HUES6 (cell line): ENCODE results near the gene HIVEP3.

Source experiments
- H3K27ac ChIP-seq: 2 replicates; pipeline ENCODE4 v1.7.0; 2013; ENCODE audit warnings: low read depth, mild to moderate bottlenecking, low read length, inconsistent platforms
- H3K27me3 ChIP-seq: 2 replicates; pipeline ENCODE4 v1.6.1; 2013; ENCODE audit warnings: low read length; ENCODE audit not compliant: control insufficient read depth, insufficient read depth
- H3K36me3 ChIP-seq: 2 replicates; pipeline ENCODE4 v1.6.1; 2013; ENCODE audit warnings: low read length; ENCODE audit not compliant: control insufficient read depth, insufficient read depth
- H3K4me1 ChIP-seq: 2 replicates; pipeline ENCODE4 v1.6.1; 2013; ENCODE audit warnings: low read length; ENCODE audit not compliant: control insufficient read depth, insufficient read depth
- H3K4me3 ChIP-seq: 2 replicates; pipeline ENCODE4 v1.5.1; 2013; ENCODE audit warnings: low read depth, low read length
- H3K9ac ChIP-seq: one replicate; pipeline ENCODE4 v1.6.1; 2013; ENCODE audit warnings: mild to moderate bottlenecking, low read length
- H3K9me3 ChIP-seq: 2 replicates; pipeline ENCODE4 v1.6.1; 2013; ENCODE audit warnings: low read depth, low read length; ENCODE audit not compliant: control insufficient read depth, insufficient read depth

Gene HIVEP3

DNA sequence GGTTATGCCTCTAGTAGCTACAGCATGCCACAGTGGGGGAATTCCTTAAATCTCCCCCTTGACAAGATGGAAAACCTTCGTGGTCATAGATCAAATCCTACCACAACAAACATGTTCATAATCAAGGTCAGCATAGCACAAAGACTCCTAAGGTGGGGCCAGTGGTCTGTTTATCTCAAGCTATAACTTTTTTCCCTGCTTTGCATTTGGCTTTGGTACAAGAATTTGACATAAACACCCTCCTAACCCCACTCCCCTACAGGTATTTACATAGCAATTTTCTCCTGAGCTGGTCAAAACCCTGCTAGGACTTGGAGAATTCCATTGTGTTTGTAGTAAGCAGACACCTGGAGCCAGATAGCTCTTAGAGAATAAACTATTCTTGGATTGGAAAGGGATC lies 58.5 kb downstream of the HIVEP3 start:
- Histone ChIP-seq H3K4me3 (no peak overlapping the region), H3K9me3 (no peaks in the 10 kb centered on the region), H3K27ac (no peak overlapping the region)

DNA sequence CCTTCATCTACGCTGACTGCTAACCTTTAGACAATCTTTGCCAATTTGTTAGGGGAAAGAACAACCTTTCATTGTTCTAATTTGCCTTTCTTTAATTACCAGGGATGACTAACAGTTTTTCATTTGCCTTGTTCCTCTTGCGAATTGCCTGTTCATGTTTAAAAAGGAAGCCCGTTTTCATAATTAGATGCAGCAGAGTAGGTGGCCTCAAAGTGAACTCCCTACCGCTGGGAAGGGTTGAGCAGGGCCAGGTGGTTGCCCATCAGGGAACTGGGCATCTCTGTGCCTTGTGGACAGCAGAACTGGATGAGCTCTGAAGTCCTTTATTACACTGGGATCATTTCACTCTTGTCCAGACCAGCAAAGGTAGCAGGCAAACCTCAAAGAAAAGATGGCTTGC lies 59.0 kb downstream of the HIVEP3 start:
- H3K27me3 ChIP-seq, result no peaks in the 10 kb centered on the region
- H3K9me3 ChIP-seq, result no peaks in the 10 kb centered on the region
- no peaks in the 10 kb centered on the region for H3K36me3 ChIP-seq
- no peak overlapping the region for H3K9ac ChIP-seq
- no peak overlapping the region for H3K4me3 ChIP-seq
- H3K4me1 ChIP-seq, result peaks cover 26% of the 10 kb centered on the region
- H3K27ac ChIP-seq, result no peak overlapping the region

More for the DNA sequence above, 58.5 kb downstream of the HIVEP3 start:
- Histone ChIP-seq H3K36me3 (no peaks in the 10 kb centered on the region), H3K4me1 (peaks cover 26% of the 10 kb centered on the region), H3K9ac (no peak overlapping the region), H3K27me3 (no peaks in the 10 kb centered on the region)

- peaks cover 16% of the 10 kb centered on the region for H3K4me1 ChIP-seq
Measured at GRCh38 chr1:41856944-41857285, 61.8 kb downstream of the HIVEP3 start.

GRCh38 chr1:41856151-41856943 lies 62.4 kb downstream of the HIVEP3 start:
- peaks cover 15% of the 10 kb centered on the region for H3K4me1 ChIP-seq
- no peak overlapping the region for H3K27ac ChIP-seq
- no peak overlapping the region for H3K9ac ChIP-seq
- H3K36me3 ChIP-seq, result no peaks in the 10 kb centered on the region
- H3K9me3 ChIP-seq, result no peaks in the 10 kb centered on the region
- H3K27me3 ChIP-seq, result no peaks in the 10 kb centered on the region
- no peak overlapping the region for H3K4me3 ChIP-seq

More at GRCh38 chr1:41856944-41857285, 61.8 kb downstream of the HIVEP3 start:
- Histone ChIP-seq H3K36me3 (no peaks in the 10 kb centered on the region), H3K4me3 (no peak overlapping the region), H3K9me3 (no peaks in the 10 kb centered on the region), H3K27me3 (no peaks in the 10 kb centered on the region), H3K27ac (no peak overlapping the region), H3K9ac (no peak overlapping the region)

DNA sequence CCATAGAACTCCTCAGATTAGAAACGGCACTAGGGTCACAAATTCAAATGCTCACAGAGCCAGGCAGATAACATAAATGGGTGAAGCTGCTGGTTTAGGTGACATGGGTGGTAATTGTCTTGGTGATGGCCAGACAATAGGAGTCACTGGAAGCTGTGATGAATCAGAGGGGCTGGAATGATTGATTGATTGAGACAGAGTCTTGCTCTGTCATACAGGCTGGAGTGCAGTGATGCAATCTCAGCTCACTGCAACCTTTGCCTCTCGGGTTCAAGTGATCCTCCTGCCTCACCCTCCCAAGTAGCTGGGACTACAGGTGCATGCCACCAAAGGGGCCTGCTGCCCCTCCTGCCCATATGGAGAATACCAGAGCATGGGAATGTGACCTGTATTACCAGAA lies 63.0 kb downstream of the HIVEP3 start:
- no peak overlapping the region for H3K27ac ChIP-seq
- no peaks in the 10 kb centered on the region for H3K9me3 ChIP-seq
- H3K27me3 ChIP-seq, result no peaks in the 10 kb centered on the region
- peaks cover 10% of the 10 kb centered on the region for H3K4me1 ChIP-seq
- no peaks in the 10 kb centered on the region for H3K36me3 ChIP-seq
- H3K4me3 ChIP-seq, result no peak overlapping the region
- H3K9ac ChIP-seq, result no peak overlapping the region

GRCh38 chr1:41853907-41854306 lies 64.8 kb downstream of the HIVEP3 start:
- H3K9ac ChIP-seq, result no peak overlapping the region
- H3K36me3 ChIP-seq, result no peaks in the 10 kb centered on the region
- H3K9me3 ChIP-seq, result no peaks in the 10 kb centered on the region
- no peaks in the 10 kb centered on the region for H3K27me3 ChIP-seq
- H3K27ac ChIP-seq, result no peak overlapping the region
- H3K4me3 ChIP-seq, result no peak overlapping the region
- peaks cover 5% of the 10 kb centered on the region for H3K4me1 ChIP-seq

DNA sequence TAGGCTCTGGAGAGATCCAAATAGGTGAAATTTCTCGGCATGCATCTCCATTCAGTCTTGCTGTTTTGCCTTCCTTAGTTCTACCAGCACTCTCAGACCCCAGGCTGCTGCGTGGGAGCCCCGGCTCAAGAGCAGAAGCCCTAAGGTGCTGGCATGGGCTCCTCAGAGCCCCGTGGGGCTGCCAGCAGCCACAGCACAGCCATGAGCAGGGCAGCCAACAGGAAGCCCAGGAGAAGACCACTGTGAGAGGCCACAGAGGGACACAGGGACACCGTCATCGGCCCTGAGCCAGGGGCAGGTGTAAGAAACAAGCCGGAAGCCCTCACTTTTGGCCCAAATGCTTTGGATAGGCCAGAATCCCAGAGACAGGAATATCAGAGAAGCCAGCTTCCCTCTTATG lies 66.6 kb downstream of the HIVEP3 start:
- no peaks in the 10 kb centered on the region for H3K36me3 ChIP-seq
- H3K27ac ChIP-seq, result no peak overlapping the region
- H3K9me3 ChIP-seq, result no peaks in the 10 kb centered on the region
- peaks cover 5% of the 10 kb centered on the region for H3K4me1 ChIP-seq
- no peak overlapping the region for H3K9ac ChIP-seq
- no peak overlapping the region for H3K4me3 ChIP-seq
- H3K27me3 ChIP-seq, result peaks cover 8% of the 10 kb centered on the region; the same call in 1 of the 2 replicates

- Histone ChIP-seq H3K9me3 (no peaks in the 10 kb centered on the region), H3K27me3 (peaks cover 8% of the 10 kb centered on the region; the same call in 1 of the 2 replicates), H3K4me1 (peaks cover 5% of the 10 kb centered on the region), H3K27ac (no peak overlapping the region), H3K9ac (no peak overlapping the region), H3K36me3 (no peaks in the 10 kb centered on the region), H3K4me3 (no peak overlapping the region)
Measured at GRCh38 chr1:41851589-41851988, 67.1 kb downstream of the HIVEP3 start.

DNA sequence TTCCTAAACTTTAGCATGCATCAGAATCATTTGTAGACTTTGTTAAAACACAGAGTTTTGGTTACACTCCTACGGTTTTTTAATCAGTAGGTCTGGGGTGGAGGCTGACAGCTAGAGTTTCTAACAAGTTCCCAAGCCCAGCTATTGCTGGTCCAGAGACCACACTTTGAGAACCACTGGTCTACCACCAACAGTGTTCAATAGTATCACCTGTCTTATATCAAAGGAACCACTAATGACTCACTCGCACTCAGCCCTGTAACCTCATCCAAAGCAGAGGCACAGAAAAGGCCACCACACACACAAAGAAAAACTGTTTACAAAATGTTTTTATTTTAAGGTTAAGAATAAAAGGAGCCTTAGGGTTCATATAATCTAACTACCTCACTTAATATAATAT lies 68.7 kb downstream of the HIVEP3 start:
- Histone ChIP-seq H3K9me3 (no peaks in the 10 kb centered on the region), H3K36me3 (no peaks in the 10 kb centered on the region), H3K9ac (no peak overlapping the region), H3K4me3 (no peak overlapping the region), H3K27ac (no peak overlapping the region), H3K4me1 (peaks cover 5% of the 10 kb centered on the region), H3K27me3 (peaks cover 8% of the 10 kb centered on the region; the same call in 1 of the 2 replicates)

DNA sequence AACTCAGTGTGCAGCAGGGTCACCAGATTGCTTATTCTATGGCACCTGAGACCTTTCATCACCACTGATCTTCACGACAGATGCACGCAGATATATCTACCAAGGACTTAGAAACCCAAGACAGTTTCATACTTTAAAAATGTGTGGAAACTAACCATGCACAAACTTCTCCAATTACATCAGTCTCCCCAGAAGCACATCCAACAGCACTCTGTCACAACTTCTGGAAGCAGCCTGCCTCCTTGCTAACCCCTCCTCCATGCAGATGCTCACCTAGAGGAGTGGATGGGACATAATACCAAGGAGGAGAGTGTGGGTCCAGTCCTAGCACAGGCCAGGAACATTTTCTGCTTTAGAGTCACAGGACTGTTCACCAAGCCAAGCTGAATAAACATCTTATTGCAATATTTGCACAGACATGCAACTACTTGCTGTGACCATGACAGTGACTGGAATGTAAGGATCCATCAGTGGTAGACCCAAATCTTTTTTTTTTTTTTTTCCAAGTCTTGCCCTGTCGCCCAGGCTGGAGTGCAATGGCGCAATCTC lies 69.4 kb downstream of the HIVEP3 start:
- Histone ChIP-seq H3K9me3 (no peaks in the 10 kb centered on the region), H3K4me1 (peaks cover 7% of the 10 kb centered on the region), H3K27ac (no peak overlapping the region), H3K36me3 (no peaks in the 10 kb centered on the region), H3K4me3 (no peak overlapping the region), H3K27me3 (peaks cover 8% of the 10 kb centered on the region; the same call in 1 of the 2 replicates), H3K9ac (no peak overlapping the region)

DNA sequence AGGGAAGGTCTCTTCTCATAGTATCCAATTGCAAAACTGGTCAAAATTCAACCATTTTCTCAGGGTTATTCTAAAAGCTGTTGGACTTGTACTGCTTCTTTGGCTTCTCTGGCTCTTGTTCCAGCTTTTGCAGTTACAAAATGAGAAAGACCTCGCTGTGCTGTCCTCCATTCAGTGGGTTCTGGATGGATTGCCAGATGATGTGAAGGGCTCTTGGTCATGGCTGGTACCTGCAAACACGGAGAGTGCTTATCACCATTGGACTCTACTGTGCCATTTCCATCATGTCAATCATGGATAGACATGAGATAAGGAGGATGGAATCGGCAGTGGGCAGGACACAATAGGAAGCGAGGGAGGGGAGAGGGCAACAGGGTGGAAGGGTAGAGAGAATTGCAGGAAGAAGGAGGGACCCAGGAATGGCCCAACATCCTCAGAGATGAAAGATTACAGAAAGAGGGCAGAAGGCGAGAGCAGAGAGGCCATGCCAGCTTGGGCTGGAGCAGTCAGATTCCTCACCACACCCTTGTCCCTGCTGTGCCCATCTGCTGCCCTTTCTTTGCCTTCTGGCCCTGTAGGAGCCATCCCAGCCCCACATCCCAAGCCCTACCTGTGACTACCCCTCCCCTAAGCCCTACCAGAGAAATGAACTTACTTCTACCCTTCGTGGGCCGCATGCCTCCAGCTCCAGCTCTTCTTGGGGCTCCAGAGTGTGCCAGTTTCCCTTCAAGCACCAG lies 70.3 kb downstream of the HIVEP3 start:
- no peaks in the 10 kb centered on the region for H3K9me3 ChIP-seq
- H3K4me1 ChIP-seq, result peaks cover 13% of the 10 kb centered on the region
- H3K9ac ChIP-seq, result no peak overlapping the region
- no peaks in the 10 kb centered on the region for H3K36me3 ChIP-seq
- H3K27ac ChIP-seq, result no peak overlapping the region
- no peak overlapping the region for H3K4me3 ChIP-seq
- peaks cover 8% of the 10 kb centered on the region; the same call in 1 of the 2 replicates for H3K27me3 ChIP-seq
